GM21390 (cell line): ENCODE results near the gene PTPN14.

Source experiments
- ATAC-seq: cut with Tn5 transposase; IDR thresholded peaks from one replicate; pipeline ENCODE4 v1.9.1; 2021; ENCODE audit not compliant: unreplicated experiment

PTPN14 gene

GRCh38 chr1:214379236-214379970 lies 172.0 kb downstream of the PTPN14 start:
- no peak for ATAC-seq

GRCh38 chr1:214378492-214378891 lies 172.9 kb downstream of the PTPN14 start:
- ATAC-seq, result no peak

GRCh38 chr1:214377886-214378285 lies 173.5 kb downstream of the PTPN14 start:
- no peak for ATAC-seq

- ATAC-seq, result no peak
These were observed 173.9 kb downstream of the PTPN14 start for GRCh38 chr1:214377485-214377884.

- ATAC-seq, result no peak
These were observed 179.3 kb downstream of the PTPN14 start for GRCh38 chr1:214372092-214372491.

- ATAC-seq, result no peak
These were observed 180.8 kb downstream of the PTPN14 start for GRCh38 chr1:214370615-214371014.

- no peak for ATAC-seq
These were observed 182.0 kb downstream of the PTPN14 start for GRCh38 chr1:214369364-214369763.

GRCh38 chr1:214367841-214368240 lies 183.6 kb downstream of the PTPN14 start:
- no peak for ATAC-seq

- no peak for ATAC-seq
These were observed 186.6 kb downstream of the PTPN14 start for GRCh38 chr1:214364786-214365295.

- no peak for ATAC-seq
These were observed 187.0 kb downstream of the PTPN14 start for GRCh38 chr1:214364386-214364785.

GRCh38 chr1:214363386-214363785 lies 188.0 kb downstream of the PTPN14 start:
- ATAC-seq, result no peak

GRCh38 chr1:214362188-214362882 lies 189.1 kb downstream of the PTPN14 start:
- no peak for ATAC-seq

GRCh38 chr1:214361636-214362035 lies 189.8 kb downstream of the PTPN14 start:
- ATAC-seq, result no peak

GRCh38 chr1:214360525-214361164 lies 190.8 kb downstream of the PTPN14 start:
- ATAC-seq, result no peak

- no peak for ATAC-seq
These were observed 191.3 kb downstream of the PTPN14 start for GRCh38 chr1:214360116-214360515.

GRCh38 chr1:214354440-214355148 lies 196.8 kb downstream of the PTPN14 start:
- ATAC-seq, result no peak

GRCh38 chr1:214352838-214353237 lies 198.6 kb downstream of the PTPN14 start:
- ATAC-seq, result no peak

GRCh38 chr1:214351551-214352277 lies 199.7 kb downstream of the PTPN14 start:
- no peak for ATAC-seq

GRCh38 chr1:214349781-214350180 lies 201.6 kb downstream of the PTPN14 start:
- no peak for ATAC-seq

GRCh38 chr1:214349008-214349407 lies 202.4 kb downstream of the PTPN14 start:
- ATAC-seq, result no peak

GRCh38 chr1:214344897-214345296 lies 206.5 kb downstream of the PTPN14 start:
- no peak for ATAC-seq
